Sigmoid colon (tissue), 4 donors: ENCODE measurements around the gene CCDC154.

Experiments
- EP300 ChIP-seq, 4 donors: sonication (generic); formaldehyde crosslinking; IDR thresholded peaks; one replicate each; pipeline ENCODE4 v1.6.1; 2017; ENCODE audit warnings: antibody characterized with exemption in 4 of 4
- POLR2A ChIP-seq, 2 donors: fragments of 450-650 bp; IDR thresholded peaks; one replicate each; pipeline ENCODE4 v1.6.1; 2016; ENCODE audit warnings: antibody characterized with exemption in 2 of 2, mild to moderate bottlenecking in 2 of 2, moderate library complexity in 2 of 2
- TF ChIP-seq, protein P1 (sequence below), 4 experiments: fragments of 450-650 bp in 3 of 4; fragments of 200-600 bp in 1 of 4; IDR thresholded peaks; one replicate each; pipeline ENCODE4 v1.5.1; 2016 to 2019; ENCODE audit warnings: antibody characterized with exemption in 4 of 4, mild to moderate bottlenecking in 3 of 4, moderate library complexity in 2 of 4

DNA sequence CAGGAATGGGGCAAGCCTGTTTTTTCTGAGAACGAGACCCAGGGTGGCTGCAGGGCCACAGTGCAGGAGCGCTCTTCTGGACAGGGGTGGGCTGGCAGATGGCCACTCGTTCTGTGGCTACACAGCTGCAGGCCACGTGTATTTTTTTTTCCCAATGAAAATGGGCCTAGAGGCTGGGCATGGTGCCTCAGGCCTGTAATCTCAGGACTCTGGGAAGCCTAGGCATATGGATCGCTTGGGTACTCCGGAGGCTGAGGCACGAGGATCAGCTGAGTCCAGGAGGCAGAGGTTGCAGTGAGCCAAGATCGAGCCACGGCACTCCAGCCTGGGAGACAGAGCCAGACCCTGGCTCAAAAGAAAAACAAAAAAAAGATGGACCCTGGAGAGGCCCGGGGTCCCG, 36.6 kb downstream of the CCDC154 start:
- TF ChIP-seq, protein P1, sequence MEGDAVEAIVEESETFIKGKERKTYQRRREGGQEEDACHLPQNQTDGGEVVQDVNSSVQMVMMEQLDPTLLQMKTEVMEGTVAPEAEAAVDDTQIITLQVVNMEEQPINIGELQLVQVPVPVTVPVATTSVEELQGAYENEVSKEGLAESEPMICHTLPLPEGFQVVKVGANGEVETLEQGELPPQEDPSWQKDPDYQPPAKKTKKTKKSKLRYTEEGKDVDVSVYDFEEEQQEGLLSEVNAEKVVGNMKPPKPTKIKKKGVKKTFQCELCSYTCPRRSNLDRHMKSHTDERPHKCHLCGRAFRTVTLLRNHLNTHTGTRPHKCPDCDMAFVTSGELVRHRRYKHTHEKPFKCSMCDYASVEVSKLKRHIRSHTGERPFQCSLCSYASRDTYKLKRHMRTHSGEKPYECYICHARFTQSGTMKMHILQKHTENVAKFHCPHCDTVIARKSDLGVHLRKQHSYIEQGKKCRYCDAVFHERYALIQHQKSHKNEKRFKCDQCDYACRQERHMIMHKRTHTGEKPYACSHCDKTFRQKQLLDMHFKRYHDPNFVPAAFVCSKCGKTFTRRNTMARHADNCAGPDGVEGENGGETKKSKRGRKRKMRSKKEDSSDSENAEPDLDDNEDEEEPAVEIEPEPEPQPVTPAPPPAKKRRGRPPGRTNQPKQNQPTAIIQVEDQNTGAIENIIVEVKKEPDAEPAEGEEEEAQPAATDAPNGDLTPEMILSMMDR (IDR thresholded peaks at IDR 0.05), result no peak
- TF ChIP-seq POLR2A (IDR thresholded peaks at IDR 0.05), result no peak
- TF ChIP-seq EP300 (IDR thresholded peaks at IDR 0.05), result no peak
